ENCODE results near the gene ASIC4. TPM values are rescaled to one million over a fixed set of nuclear protein-coding genes. Genes with fewer than 3 reads are reported as not detected.

The ASIC4 gene
- total RNA-seq, 2 experiments from 2014 or later, result 0.73 to 0.74 TPM

DNA sequence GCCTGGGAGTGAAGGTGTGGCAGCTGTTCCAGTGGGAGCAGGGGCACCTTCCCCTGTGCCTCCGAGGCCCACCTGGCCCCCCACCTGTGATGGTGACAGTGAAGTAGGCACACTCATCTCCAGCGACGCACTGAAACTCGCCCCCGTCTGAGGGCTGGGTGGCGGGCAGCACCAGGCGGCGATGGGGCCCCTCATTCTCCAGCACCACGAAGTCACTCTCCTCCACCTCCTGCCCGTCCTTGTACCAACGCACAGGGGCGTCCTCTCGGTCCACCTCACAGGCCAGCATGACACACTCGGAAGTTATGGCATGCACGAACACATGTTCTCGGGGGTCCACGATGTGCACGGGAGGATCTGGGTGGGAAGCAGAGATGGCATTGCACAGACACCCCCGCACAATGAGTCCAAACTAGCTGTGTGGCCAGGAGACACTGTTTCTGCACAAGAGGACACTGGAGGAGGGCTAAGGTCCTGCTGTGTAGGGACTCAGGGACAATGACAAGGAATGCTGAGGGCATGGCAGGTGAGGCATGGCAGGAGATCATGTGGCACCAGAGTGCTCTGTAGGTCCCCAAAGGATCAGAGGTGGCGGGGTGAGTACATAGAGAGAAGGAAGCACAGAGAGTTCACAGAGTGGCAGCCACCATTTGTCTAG is 49.1 kb downstream of the ASIC4 start:
- ChIA-PET CTCF (ENCODE audit: unreplicated experiment) (interaction anchor here (0.6 kb wide), 1 partner anchor 22 kb away, joined by 3 read pairs; no protein-coding TSS in a partner anchor), POLR2A (no interaction called here)
- no peaks in the 10 kb centered on the region for H3K4me1 ChIP-seq (ENCODE audit: insufficient read depth, low read length, poor library complexity, severe bottlenecking)
- no peak overlapping the region for H3K27ac ChIP-seq (ENCODE audit: low read depth, low read length, poor library complexity, severe bottlenecking)
- intact Hi-C loops (cut with micrococcal nuclease; ENCODE audit: unreplicated experiment), result no loop called here
- TF ChIP-seq, protein P1, sequence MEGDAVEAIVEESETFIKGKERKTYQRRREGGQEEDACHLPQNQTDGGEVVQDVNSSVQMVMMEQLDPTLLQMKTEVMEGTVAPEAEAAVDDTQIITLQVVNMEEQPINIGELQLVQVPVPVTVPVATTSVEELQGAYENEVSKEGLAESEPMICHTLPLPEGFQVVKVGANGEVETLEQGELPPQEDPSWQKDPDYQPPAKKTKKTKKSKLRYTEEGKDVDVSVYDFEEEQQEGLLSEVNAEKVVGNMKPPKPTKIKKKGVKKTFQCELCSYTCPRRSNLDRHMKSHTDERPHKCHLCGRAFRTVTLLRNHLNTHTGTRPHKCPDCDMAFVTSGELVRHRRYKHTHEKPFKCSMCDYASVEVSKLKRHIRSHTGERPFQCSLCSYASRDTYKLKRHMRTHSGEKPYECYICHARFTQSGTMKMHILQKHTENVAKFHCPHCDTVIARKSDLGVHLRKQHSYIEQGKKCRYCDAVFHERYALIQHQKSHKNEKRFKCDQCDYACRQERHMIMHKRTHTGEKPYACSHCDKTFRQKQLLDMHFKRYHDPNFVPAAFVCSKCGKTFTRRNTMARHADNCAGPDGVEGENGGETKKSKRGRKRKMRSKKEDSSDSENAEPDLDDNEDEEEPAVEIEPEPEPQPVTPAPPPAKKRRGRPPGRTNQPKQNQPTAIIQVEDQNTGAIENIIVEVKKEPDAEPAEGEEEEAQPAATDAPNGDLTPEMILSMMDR (conservative IDR thresholded peaks at IDR 0.05; ENCODE audit: low read length), result no peak
- no peak for TF ChIP-seq EZH2phosphoT487 (IDR thresholded peaks at IDR 0.05; ENCODE audit: borderline replicate concordance, low read depth, low read length)
- no TSS peak for BruUV-seq (replicated peaks)
- H3K4me3 ChIP-seq (ENCODE audit: low read depth, low read length, poor library complexity, severe bottlenecking), result no peak overlapping the region
- no peaks in the 10 kb centered on the region for H4K20me1 ChIP-seq (ENCODE audit: insufficient read depth, low read length)
- H3K4me2 ChIP-seq (ENCODE audit: low read length), result no peak overlapping the region
- H3K9me3 ChIP-seq (ENCODE audit: low read length), result no peaks in the 10 kb centered on the region
- H3K9me2 ChIP-seq (ENCODE audit: insufficient read depth, low read length), result no peaks in the 10 kb centered on the region
- no peaks in the 10 kb centered on the region for H3K79me2 ChIP-seq (ENCODE audit: insufficient read depth, low read depth, low read length)
- H2AFZ ChIP-seq (ENCODE audit: low read length), result no peak overlapping the region
- DNase-seq (ENCODE audit: low spot score), result no peak
- H3K36me3 ChIP-seq (ENCODE audit: insufficient read depth, low read length), result no peaks in the 10 kb centered on the region

DNA sequence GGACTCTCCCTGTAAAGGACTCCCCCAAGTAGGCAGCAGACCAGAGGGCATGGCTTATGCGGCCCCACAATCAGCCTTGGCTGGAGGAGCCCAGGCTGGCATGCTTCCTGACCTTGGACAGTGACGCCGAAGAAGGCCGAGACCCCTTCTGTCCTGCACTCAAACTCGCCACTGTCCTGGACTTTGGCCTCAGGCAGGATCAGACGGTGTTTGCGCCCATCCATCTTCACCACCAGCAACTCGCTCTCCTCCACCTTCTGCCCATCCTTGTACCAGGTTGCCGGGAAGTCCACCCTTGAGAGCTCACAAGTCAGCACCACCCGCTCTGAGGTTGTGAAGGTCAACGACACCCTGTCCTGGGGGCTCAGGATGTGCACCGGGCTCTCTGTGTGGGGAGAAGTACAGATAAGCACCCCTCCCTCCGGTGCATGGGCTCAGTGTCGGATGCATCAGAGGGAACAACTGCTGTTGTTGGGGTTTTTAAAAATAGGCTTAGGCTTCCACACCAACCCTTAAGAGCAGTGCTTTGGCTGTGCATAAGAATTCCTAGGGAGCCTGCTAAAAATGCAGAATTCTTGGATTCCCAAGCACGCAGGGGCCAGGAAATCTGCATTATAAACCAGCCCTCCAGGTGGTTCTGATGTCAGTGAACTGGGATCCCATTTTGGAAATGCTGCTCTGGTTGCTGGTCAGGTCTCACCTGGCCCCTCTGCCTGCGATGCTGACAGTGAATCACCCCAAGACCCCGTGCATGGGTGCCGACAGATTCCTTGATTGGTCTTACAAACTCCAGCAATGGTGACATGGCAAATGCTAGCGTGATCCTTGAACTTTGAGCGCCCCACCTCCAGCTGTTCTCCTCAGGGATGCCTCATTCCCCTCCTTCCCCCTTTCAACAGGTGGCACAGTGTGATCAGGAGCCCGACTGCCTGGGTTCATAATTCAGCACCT is 51.1 kb downstream of the ASIC4 start:
- no peaks in the 10 kb centered on the region for H3K9me3 ChIP-seq (ENCODE audit: low read length)
- ChIA-PET POLR2A (no interaction called here), CTCF (ENCODE audit: unreplicated experiment) (no interaction called here)
- TF ChIP-seq, protein P1 (conservative IDR thresholded peaks at IDR 0.05; ENCODE audit: low read length), result no peak
- no peak for TF ChIP-seq EZH2phosphoT487 (IDR thresholded peaks at IDR 0.05; ENCODE audit: borderline replicate concordance, low read depth, low read length)
- no peak overlapping the region for H3K4me3 ChIP-seq (ENCODE audit: low read depth, low read length, poor library complexity, severe bottlenecking)
- H3K4me2 ChIP-seq (ENCODE audit: low read length), result no peak overlapping the region
- no peak overlapping the region for H3K27ac ChIP-seq (ENCODE audit: low read depth, low read length, poor library complexity, severe bottlenecking)
- H2AFZ ChIP-seq (ENCODE audit: low read length), result no peak overlapping the region
- intact Hi-C loops (cut with micrococcal nuclease; ENCODE audit: unreplicated experiment), result no loop called here
- no peaks in the 10 kb centered on the region for H3K79me2 ChIP-seq (ENCODE audit: insufficient read depth, low read depth, low read length)
- H3K9me2 ChIP-seq (ENCODE audit: insufficient read depth, low read length), result no peaks in the 10 kb centered on the region
- no peak for DNase-seq (ENCODE audit: low spot score)
- H3K4me1 ChIP-seq (ENCODE audit: insufficient read depth, low read length, poor library complexity, severe bottlenecking), result no peaks in the 10 kb centered on the region
- H4K20me1 ChIP-seq (ENCODE audit: insufficient read depth, low read length), result no peaks in the 10 kb centered on the region
- BruUV-seq (replicated peaks), result no TSS peak
- no peaks in the 10 kb centered on the region for H3K36me3 ChIP-seq (ENCODE audit: insufficient read depth, low read length)

Data from OCI-LY7 (cell line).